Measurements from ENCODE around the gene CFAP77.

CFAP77 gene

DNA sequence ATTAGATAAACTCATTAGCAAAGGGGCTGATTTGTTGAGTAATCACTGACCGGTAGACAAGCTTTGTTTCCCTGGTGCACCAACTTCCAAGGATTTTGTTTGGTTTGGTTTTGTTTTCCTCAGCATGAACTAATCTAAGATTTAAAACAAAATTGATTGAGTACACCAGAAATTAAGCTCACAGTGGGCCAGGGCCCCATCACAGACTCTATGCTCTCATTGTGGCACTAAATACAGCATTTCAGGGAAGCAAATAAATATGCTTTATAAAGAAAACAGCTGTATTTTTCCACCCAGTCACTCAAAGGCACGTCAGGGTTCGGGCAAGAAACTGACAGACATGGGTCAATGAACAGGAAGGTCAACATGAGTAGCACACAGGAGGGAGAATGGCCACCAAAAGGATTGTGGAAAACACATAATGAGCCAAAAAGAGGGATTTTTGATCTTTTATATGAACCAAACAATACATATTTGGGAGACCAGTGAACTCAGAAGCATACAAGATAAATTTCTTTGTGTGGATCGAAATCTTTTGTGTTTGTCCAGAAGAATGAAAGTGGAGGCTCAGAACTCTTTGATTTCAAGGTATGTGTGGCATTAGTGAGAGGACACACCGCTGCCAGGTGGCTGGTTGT is 8.8 kb downstream of the CFAP77 start:
- H3K27me3 Mint-ChIP-seq: peaks cover 46 to 54% of the 10 kb centered on the region in 2 donors
- no peaks in the 10 kb centered on the region for H3K36me3 Mint-ChIP-seq
- no peak for DNase-seq
- H3K4me1 Mint-ChIP-seq: no peaks in the 10 kb centered on the region
- no peak overlapping the region for H3K27ac Mint-ChIP-seq
- H3K4me3 Mint-ChIP-seq: no peak overlapping the region
- ATAC-seq (replicated peaks): no peak
- H3K9me3 Mint-ChIP-seq: no peaks in the 10 kb centered on the region

- Mint-ChIP-seq H3K27ac (no peak overlapping the region), H3K4me1 (no peaks in the 10 kb centered on the region), H3K27me3 (peaks cover 42 to 51% of the 10 kb centered on the region in 2 donors), H3K36me3 (no peaks in the 10 kb centered on the region), H3K9me3 (no peaks in the 10 kb centered on the region), H3K4me3 (no peak overlapping the region)
- DNase-seq: no peak
- no peak for ATAC-seq (replicated peaks)
Observed at GRCh38 chr9:132422574-132422973, 12.6 kb downstream of the CFAP77 start.

GRCh38 chr9:132423503-132423902 is 13.5 kb downstream of the CFAP77 start:
- Mint-ChIP-seq H3K9me3 (no peaks in the 10 kb centered on the region), H3K36me3 (no peaks in the 10 kb centered on the region), H3K4me1 (no peaks in the 10 kb centered on the region), H3K4me3 (no peak overlapping the region), H3K27ac (no peak overlapping the region), H3K27me3 (peaks cover 40 to 44% of the 10 kb centered on the region in 2 donors)
- DNase-seq: no peak
- no peak for ATAC-seq (replicated peaks)

DNA sequence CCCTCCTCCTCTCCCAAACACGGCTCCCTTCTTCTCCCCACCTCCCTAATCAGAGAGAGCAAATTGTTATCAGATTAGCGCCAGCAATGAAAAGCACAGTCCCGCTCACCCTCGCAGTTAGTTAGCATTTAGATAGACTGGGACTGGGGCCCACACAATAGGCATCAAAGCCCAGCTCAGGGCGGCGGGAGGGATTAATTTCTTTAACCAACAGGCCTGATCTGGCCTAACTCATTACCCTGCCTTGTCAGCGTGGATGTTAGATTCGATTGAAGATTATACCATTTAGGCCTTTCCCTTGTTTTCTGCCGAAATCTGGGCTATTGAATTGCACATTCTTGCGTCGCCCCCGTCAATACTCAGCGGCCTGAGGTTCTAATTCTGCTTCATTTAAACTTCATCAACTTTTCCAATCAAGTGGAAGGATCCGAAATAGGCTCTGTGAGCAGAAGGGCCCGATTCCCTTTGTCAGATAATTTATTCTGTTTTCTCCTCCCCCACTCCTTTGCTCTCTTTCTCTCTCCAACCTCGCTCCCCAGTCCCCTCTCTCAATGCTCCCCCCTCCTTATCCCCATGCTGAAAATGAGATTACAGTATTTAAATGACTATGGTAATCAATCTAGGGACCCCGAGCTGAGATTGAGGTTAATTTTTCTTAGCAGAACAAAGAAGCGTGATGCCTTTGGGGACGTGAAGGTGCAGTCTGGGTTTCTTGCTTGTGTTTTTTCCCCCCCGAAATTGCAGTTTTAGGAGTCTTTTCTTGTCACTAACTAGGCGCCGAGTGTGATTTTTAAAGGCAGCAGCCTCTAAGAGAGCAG is 15.1 kb downstream of the CFAP77 start:
- no peak overlapping the region for H3K4me3 Mint-ChIP-seq
- ATAC-seq (replicated peaks) (no peak), DNase-seq (no peak)
- H3K27me3 Mint-ChIP-seq: peaks cover 41 to 45% of the 10 kb centered on the region in 2 donors
- no peaks in the 10 kb centered on the region for H3K9me3 Mint-ChIP-seq
- H3K27ac Mint-ChIP-seq: no peak overlapping the region
- no peaks in the 10 kb centered on the region for H3K4me1 Mint-ChIP-seq
- H3K36me3 Mint-ChIP-seq: no peaks in the 10 kb centered on the region

DNA sequence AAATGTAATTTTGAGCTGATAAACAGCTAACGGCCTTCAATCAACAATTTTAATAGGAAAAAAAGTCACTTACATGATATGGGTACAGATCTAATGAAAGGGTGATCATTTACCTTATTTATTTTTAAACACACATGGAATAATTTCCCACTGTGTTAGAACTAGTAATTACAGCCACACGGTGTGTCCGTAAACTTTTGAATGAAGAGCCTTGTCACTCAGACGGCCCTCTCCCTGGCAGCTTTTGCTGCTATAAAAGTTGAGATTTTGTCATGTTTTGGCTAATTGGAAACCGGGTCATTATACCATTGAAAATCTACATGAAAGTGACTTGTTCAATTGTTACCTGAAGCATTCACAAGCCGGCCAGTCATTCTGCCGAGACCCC is 15.7 kb downstream of the CFAP77 start:
- Mint-ChIP-seq H3K4me3 (no peak overlapping the region), H3K27me3 (peaks cover 46 to 49% of the 10 kb centered on the region in 2 donors), H3K4me1 (peaks cover 4 to 5% of the 10 kb centered on the region in 2 donors), H3K9me3 (no peaks in the 10 kb centered on the region), H3K27ac (no peak overlapping the region), H3K36me3 (no peaks in the 10 kb centered on the region)
- ATAC-seq (replicated peaks) (no peak), DNase-seq (no peak)

- DNase-seq: no peak
- Mint-ChIP-seq H3K4me1 (peaks cover 4 to 8% of the 10 kb centered on the region in 2 donors), H3K27ac (no peak overlapping the region), H3K4me3 (no peak overlapping the region), H3K27me3 (peaks cover 46 to 61% of the 10 kb centered on the region in 2 donors), H3K9me3 (peaks cover 0 to 2% of the 10 kb centered on the region in 2 donors), H3K36me3 (no peaks in the 10 kb centered on the region)
- ATAC-seq (replicated peaks): no peak
Observed at GRCh38 chr9:132426639-132427414, 16.8 kb downstream of the CFAP77 start.

GRCh38 chr9:132430998-132431397 is 21.0 kb downstream of the CFAP77 start:
- H3K36me3 Mint-ChIP-seq: peaks cover 0 to 3% of the 10 kb centered on the region in 2 donors

GRCh38 chr9:132434881-132435280 is 24.9 kb downstream of the CFAP77 start:
- peaks cover 24 to 51% of the 10 kb centered on the region in 2 donors for H3K27me3 Mint-ChIP-seq
- no peak overlapping the region for H3K27ac Mint-ChIP-seq
- peaks cover 4 to 8% of the 10 kb centered on the region in 2 donors for H3K4me1 Mint-ChIP-seq
- H3K36me3 Mint-ChIP-seq: peaks cover 0 to 3% of the 10 kb centered on the region in 2 donors
- H3K9me3 Mint-ChIP-seq: peaks cover 0 to 2% of the 10 kb centered on the region in 2 donors
- no peak for DNase-seq
- no peak overlapping the region for H3K4me3 Mint-ChIP-seq
- no peak for ATAC-seq (replicated peaks)

More at GRCh38 chr9:132430998-132431397, 21.0 kb downstream of the CFAP77 start:
- H3K27ac Mint-ChIP-seq: no peak overlapping the region
- DNase-seq (no peak), ATAC-seq (replicated peaks) (no peak)
- H3K4me1 Mint-ChIP-seq: peaks cover 4 to 8% of the 10 kb centered on the region in 2 donors
- peaks cover 32 to 51% of the 10 kb centered on the region in 2 donors for H3K27me3 Mint-ChIP-seq
- peaks cover 0 to 2% of the 10 kb centered on the region in 2 donors for H3K9me3 Mint-ChIP-seq
- no peak overlapping the region for H3K4me3 Mint-ChIP-seq

GRCh38 chr9:132439153-132439552 is 29.1 kb downstream of the CFAP77 start:
- DNase-seq (no peak), ATAC-seq (replicated peaks) (no peak)
- H3K36me3 Mint-ChIP-seq: peaks cover 0 to 2% of the 10 kb centered on the region in 2 donors
- H3K4me3 Mint-ChIP-seq: no peak overlapping the region
- no peaks in the 10 kb centered on the region for H3K4me1 Mint-ChIP-seq
- no peak overlapping the region for H3K27ac Mint-ChIP-seq
- H3K27me3 Mint-ChIP-seq: peaks cover 28 to 40% of the 10 kb centered on the region in 2 donors
- H3K9me3 Mint-ChIP-seq: no peaks in the 10 kb centered on the region

- H3K27ac Mint-ChIP-seq: no peak overlapping the region
- H3K9me3 Mint-ChIP-seq: no peaks in the 10 kb centered on the region
- no peak overlapping the region for H3K4me3 Mint-ChIP-seq
- H3K27me3 Mint-ChIP-seq: peaks cover 32 to 37% of the 10 kb centered on the region in 2 donors
- no peaks in the 10 kb centered on the region for H3K36me3 Mint-ChIP-seq
- no peaks in the 10 kb centered on the region for H3K4me1 Mint-ChIP-seq
- ATAC-seq (replicated peaks) (no peak), DNase-seq (no peak)
Observed at GRCh38 chr9:132440735-132441134, 30.7 kb downstream of the CFAP77 start.

DNA sequence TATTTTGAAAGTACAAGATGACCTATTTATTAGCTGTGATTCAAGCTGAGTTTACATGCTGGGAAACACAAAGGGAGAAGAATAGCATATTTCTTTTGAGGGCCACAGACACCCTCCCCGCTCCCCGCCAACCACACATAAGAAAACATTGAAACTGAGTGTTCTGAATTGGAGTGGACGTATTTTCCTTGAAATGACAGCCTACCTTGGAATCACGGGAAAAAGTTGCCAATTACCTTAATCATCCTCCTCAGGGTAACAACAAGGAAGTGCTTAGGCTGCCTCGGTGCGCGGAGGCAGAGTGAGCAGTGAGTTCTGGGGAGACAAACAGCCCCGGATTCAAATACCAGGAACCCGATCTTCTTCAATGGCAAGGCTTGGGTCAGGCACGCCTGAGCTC is 31.4 kb downstream of the CFAP77 start:
- no peaks in the 10 kb centered on the region for H3K9me3 Mint-ChIP-seq
- no peak overlapping the region for H3K4me3 Mint-ChIP-seq
- H3K36me3 Mint-ChIP-seq: no peaks in the 10 kb centered on the region
- ATAC-seq (replicated peaks) (no peak), DNase-seq (no peak)
- H3K27me3 Mint-ChIP-seq: peaks cover 31 to 32% of the 10 kb centered on the region in 2 donors
- no peaks in the 10 kb centered on the region for H3K4me1 Mint-ChIP-seq
- no peak overlapping the region for H3K27ac Mint-ChIP-seq

DNA sequence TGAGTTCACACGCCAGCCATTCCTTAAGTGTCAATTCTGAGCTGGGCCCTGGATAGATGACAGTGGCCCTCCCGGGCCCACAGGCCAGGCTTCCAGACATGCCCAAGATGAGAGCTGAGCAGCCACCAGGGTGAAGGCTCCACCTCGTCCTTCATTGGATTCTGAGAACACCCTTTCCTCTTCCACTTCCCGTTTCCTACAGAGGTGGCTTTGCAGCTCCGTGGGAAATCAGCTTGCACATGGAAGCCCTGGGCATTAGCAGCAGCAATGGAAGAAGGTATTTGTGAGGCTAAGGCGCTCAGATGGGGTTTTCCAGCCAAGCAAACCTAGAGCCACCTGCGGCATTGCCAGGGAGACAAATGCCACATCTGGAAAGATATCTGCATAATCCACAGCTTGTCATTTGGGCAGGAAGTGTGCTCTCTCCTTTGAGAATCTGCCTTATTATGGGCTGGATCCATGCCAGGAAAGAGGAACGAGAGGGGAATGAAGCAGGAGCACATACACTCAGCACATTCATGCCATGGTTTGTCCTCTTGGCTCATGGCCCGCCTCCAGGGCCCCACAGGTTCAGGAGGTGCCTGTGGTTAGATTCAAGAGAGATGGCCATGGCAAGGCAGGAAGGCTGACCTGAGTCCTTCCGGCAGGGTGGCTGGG is 34.1 kb downstream of the CFAP77 start:
- Mint-ChIP-seq H3K4me3 (no peak overlapping the region), H3K27ac (no peak overlapping the region), H3K9me3 (no peaks in the 10 kb centered on the region), H3K36me3 (no peaks in the 10 kb centered on the region), H3K4me1 (no peaks in the 10 kb centered on the region), H3K27me3 (peaks cover 27 to 39% of the 10 kb centered on the region in 2 donors)
- no peak for ATAC-seq (replicated peaks)
- DNase-seq: no peak

DNA sequence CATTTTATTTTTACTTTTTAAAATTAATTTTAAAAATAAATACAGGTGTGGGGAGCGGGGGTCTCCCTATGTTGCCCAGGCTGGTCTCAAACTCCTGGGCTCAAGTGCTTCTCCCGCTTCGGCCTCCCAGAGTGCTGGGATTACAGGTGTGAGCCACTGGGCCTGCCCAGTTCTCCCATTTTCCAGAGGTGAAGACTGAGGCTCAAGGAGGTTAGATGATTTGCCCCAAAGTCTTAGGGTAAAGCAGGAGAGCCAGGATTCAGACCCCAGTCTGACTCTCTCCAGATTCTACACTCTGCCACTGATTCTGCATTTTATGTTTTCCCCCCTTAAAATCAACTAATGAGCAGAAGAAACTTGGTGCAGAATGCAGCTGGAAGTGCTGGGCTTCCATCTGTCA is 36.9 kb downstream of the CFAP77 start:
- Mint-ChIP-seq H3K27me3 (peaks cover 30 to 37% of the 10 kb centered on the region in 2 donors), H3K27ac (no peak overlapping the region), H3K9me3 (no peaks in the 10 kb centered on the region)

GRCh38 chr9:132447346-132447745 is 37.3 kb downstream of the CFAP77 start:
- DNase-seq: no peak
- Mint-ChIP-seq H3K4me1 (no peaks in the 10 kb centered on the region), H3K27ac (no peak overlapping the region), H3K27me3 (peaks cover 34 to 38% of the 10 kb centered on the region in 2 donors), H3K4me3 (no peak overlapping the region), H3K36me3 (no peaks in the 10 kb centered on the region), H3K9me3 (no peaks in the 10 kb centered on the region)
- ATAC-seq (replicated peaks): no peak

More for the DNA sequence above, 36.9 kb downstream of the CFAP77 start:
- no peak for DNase-seq
- Mint-ChIP-seq H3K36me3 (no peaks in the 10 kb centered on the region), H3K4me1 (no peaks in the 10 kb centered on the region), H3K4me3 (no peak overlapping the region)
- ATAC-seq (replicated peaks): no peak

All from stimulated activated naive B cell treated with anti-CD40 and anti-IgM and Interleukin-4, amounts not matched to agents 10 μg/mL and 1 μg/mL and 100 μg/mL, for 72 hours (primary cell).